Suprapubic skin (tissue), 4 donors: ENCODE results near the gene RUNX2. TPM values are rescaled to one million over a fixed set of nuclear protein-coding genes. Genes with fewer than 3 reads are reported as not detected.

Experiments used
- DNase-seq, 2 donors: peaks; one replicate each; pipeline ENCODE4 v3.0.0-alpha.2; 2019; ENCODE audit warnings: low spot score in 2 of 2
- H3K27ac ChIP-seq: fragments of 200-600 bp; sonication (generic); one replicate; pipeline ENCODE4 v1.5.1; 2019
- H3K27me3 ChIP-seq: fragments of 200-600 bp; sonication (generic); one replicate; pipeline ENCODE4 v1.5.1; 2019
- H3K36me3 ChIP-seq: fragments of 200-600 bp; sonication (generic); one replicate; pipeline ENCODE4 v1.5.1; 2019
- H3K4me1 ChIP-seq: fragments of 200-600 bp; sonication (generic); one replicate; pipeline ENCODE4 v1.5.1; 2019
- H3K4me3 ChIP-seq: fragments of 200-600 bp; sonication (generic); one replicate; pipeline ENCODE4 v1.5.1; 2019; ENCODE audit warnings: mild to moderate bottlenecking
- H3K9me3 ChIP-seq: fragments of 200-600 bp; sonication (generic); one replicate; pipeline ENCODE4 v1.5.1; 2019
- EP300 ChIP-seq: sonication (generic); formaldehyde crosslinking; IDR thresholded peaks from one replicate; pipeline ENCODE4 v1.6.1; 2017; ENCODE audit warnings: antibody characterized with exemption
- POLR2A ChIP-seq, 2 donors: fragments of 450-650 bp; IDR thresholded peaks; one replicate each; pipeline ENCODE4 v1.6.1; 2017; ENCODE audit warnings: antibody characterized with exemption in 2 of 2, mild to moderate bottlenecking in 2 of 2, moderate library complexity in 2 of 2
- POLR2AphosphoS5 ChIP-seq, 3 donors: sonication (generic); formaldehyde crosslinking; IDR thresholded peaks; one replicate each; pipeline ENCODE4 v1.6.1; 2017; ENCODE audit warnings: antibody characterized with exemption in 3 of 3
- WGBS: methylation state at CpG from one replicate; pipeline ENCODE4 v1.1.5; 2018; 5-methylcytosine and 5-hydroxymethylcytosine counted together
- total RNA-seq, 4 donors: library from RNA; depleted of rRNA; stranded (reverse); fragments of >200 nt; gene quantifications; one replicate each; pipeline ENCODE4 v1.1.0, GENCODE V29; 2016
- TF ChIP-seq, protein P1 (sequence below), 2 donors: fragments of 200-600 bp in 1 of 2; fragments of 450-650 bp in 1 of 2; sonication (generic) in 1 of 2; IDR thresholded peaks; one replicate each; pipeline ENCODE4 v1.5.1; 2016 to 2019; ENCODE audit warnings: antibody characterized with exemption in 2 of 2, mild to moderate bottlenecking in 1 of 2, moderate library complexity in 1 of 2

Gene RUNX2
- total RNA-seq, 4 donors from 2014 or later = 2.6 to 5.9 (median 3.1) TPM

DNA sequence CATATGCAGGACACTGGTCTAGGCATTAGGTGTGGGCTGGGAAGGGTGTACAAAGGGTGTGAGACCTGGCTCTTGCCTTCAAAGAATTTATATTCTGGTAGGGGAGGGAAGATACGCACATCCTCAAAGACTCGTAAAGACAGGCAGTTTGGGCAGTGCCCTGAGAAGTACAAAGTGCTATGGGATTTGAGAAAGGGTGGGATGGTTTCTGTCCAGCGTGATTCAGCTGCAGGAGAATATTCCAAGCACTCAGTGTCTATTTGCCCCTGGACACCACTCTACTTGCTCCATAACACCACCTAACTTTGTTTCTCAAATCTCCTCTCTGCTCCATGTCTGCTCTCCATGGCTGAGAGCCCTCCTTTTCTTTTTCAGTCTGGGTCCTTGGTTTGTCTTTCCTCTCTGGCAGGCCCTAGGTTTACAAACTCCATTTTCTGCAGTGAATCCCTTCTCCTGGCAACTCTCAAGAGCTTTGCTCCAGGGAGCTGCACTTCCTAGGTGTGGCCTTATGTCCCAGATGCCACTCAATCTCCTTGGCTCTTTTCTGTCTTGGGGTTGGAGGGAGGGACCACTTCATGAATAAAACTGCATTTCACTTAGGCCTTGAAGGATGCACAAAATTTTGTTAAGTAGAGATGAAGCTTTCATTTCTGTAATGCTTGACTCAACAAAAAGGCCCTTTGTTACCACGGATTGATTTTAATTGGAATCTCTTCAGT is 377.2 kb downstream of the RUNX2 start:
- Histone ChIP-seq H3K27me3 (no peaks in the 10 kb centered on the region), H3K36me3 (no peaks in the 10 kb centered on the region), H3K27ac (no peak overlapping the region), H3K4me1 (no peaks in the 10 kb centered on the region), H3K4me3 (no peak overlapping the region), H3K9me3 (no peaks in the 10 kb centered on the region)
- WGBS = 88% methylated on average over 4 of the region's 4 CpGs
- TF ChIP-seq POLR2A (IDR thresholded peaks at IDR 0.05) (no peak), POLR2AphosphoS5 (IDR thresholded peaks at IDR 0.05) (no peak), EP300 (no peak)
- DNase-seq = no peak

DNA sequence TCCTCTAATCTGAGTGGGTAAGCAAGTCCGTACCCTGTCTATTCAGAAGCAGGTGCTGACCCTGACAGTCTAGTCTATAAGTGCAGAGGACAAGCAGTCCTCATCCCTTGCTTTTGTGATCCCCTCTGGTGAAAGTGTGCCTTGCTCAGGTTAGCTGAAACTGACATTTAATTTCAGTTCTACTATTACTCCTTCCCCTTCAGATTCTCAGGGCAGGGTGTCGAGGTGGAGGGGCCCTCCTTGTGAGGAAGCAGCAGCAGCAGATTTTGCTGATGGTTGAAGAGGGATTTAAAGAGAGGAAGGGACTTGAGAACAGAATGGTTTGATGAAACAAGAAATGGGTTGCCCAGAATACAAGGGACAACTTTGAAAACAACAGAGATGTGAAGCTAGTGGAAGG is 378.2 kb downstream of the RUNX2 start:
- H3K4me1 ChIP-seq = no peaks in the 10 kb centered on the region
- no peaks in the 10 kb centered on the region for H3K27me3 ChIP-seq
- no peaks in the 10 kb centered on the region for H3K36me3 ChIP-seq
- no peak overlapping the region for H3K27ac ChIP-seq
- no peaks in the 10 kb centered on the region for H3K9me3 ChIP-seq
- 34% methylated on average over 2 of the region's 2 CpGs for WGBS
- TF ChIP-seq, protein P1, sequence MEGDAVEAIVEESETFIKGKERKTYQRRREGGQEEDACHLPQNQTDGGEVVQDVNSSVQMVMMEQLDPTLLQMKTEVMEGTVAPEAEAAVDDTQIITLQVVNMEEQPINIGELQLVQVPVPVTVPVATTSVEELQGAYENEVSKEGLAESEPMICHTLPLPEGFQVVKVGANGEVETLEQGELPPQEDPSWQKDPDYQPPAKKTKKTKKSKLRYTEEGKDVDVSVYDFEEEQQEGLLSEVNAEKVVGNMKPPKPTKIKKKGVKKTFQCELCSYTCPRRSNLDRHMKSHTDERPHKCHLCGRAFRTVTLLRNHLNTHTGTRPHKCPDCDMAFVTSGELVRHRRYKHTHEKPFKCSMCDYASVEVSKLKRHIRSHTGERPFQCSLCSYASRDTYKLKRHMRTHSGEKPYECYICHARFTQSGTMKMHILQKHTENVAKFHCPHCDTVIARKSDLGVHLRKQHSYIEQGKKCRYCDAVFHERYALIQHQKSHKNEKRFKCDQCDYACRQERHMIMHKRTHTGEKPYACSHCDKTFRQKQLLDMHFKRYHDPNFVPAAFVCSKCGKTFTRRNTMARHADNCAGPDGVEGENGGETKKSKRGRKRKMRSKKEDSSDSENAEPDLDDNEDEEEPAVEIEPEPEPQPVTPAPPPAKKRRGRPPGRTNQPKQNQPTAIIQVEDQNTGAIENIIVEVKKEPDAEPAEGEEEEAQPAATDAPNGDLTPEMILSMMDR (IDR thresholded peaks at IDR 0.05) = no peak
- TF ChIP-seq POLR2AphosphoS5 (IDR thresholded peaks at IDR 0.05) = no peak
- TF ChIP-seq EP300 = no peak
- TF ChIP-seq POLR2A (IDR thresholded peaks at IDR 0.05) = no peak
- H3K4me3 ChIP-seq = no peak overlapping the region
- no peak for DNase-seq

DNA sequence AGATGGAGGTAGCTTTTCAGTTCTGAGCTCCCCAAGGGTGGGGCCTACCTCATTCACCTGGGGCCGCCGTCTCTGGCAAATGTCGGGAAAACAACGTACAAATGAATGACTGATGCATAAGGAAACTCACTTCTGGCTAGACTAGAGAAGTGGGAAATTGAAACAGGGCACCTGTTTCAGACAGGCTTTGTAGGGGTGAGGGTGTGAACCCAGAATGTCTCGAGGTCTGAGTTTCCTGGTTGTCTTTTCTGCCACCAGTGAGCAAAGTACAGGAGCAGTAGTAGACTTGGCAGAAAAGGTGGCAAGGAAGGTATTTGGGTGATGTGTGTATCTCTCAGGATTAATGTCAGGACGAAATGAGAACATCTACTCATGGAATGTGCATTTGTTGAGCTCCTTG is 379.0 kb downstream of the RUNX2 start:
- TF ChIP-seq, protein P1 (IDR thresholded peaks at IDR 0.05) = no peak
- no peak for TF ChIP-seq EP300
- DNase-seq = no peak

DNA sequence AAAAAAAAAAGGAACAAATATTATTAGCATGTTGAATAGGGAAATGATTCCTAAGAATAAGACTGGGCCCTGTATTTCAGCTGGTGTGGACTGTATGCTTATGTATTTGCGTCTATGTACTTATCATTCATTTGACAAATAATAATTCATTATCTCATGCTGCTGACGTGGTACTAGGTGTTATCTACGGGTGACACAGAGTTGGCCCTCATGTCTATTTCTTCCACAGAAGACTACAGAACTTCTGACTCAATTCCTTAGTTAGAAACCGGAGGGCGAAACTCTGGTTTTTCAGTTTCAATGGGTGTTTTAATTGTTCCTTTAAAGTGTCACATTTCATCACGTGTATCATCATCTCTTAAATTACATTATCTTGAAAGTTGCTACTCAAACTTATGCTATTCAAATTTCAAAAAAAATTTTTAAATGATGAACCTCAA is 381.7 kb downstream of the RUNX2 start:
- Histone ChIP-seq H3K9me3 (no peaks in the 10 kb centered on the region), H3K27ac (no peak overlapping the region), H3K27me3 (no peaks in the 10 kb centered on the region), H3K4me3 (no peak overlapping the region), H3K36me3 (no peaks in the 10 kb centered on the region), H3K4me1 (peaks cover 7% of the 10 kb centered on the region)
- DNase-seq = no peak
- TF ChIP-seq POLR2AphosphoS5 (IDR thresholded peaks at IDR 0.05) = no peak
- TF ChIP-seq, protein P1 (IDR thresholded peaks at IDR 0.05) = no peak
- TF ChIP-seq EP300 = no peak
- TF ChIP-seq POLR2A (IDR thresholded peaks at IDR 0.05) = no peak
- WGBS = 86% methylated on average over 6 of the region's 6 CpGs

More for the DNA sequence above, 379.0 kb downstream of the RUNX2 start:
- 87% methylated on average over 6 of the region's 6 CpGs for WGBS
- H3K4me3 ChIP-seq = no peak overlapping the region
- no peaks in the 10 kb centered on the region for H3K9me3 ChIP-seq
- no peaks in the 10 kb centered on the region for H3K4me1 ChIP-seq
- no peak overlapping the region for H3K27ac ChIP-seq
- H3K36me3 ChIP-seq = no peaks in the 10 kb centered on the region
- H3K27me3 ChIP-seq = no peaks in the 10 kb centered on the region

DNA sequence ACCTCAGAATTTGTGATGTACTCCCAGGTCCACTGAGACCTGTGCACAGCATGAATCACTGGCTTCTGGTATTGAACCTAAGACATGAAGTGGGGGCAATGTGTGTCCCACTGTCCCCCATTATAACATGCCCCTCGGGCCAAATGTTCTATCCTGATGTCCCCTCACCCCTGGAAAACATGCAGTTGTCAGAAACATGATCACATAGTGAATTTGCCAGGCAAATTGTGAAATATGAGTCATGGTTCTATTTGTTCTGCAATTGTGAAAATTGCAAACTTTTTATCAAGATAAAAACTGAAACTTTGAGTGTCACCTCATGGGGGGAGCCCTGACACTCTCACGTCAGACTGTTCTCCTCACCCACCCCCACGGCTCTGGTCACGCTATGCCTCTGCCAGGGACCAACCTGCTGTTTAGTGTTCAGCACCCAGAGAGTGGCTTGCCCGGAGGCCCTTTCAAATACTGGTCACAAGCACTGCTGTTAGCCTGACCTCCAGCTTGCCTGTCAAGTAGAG is 382.2 kb downstream of the RUNX2 start:
- Histone ChIP-seq H3K36me3 (no peaks in the 10 kb centered on the region), H3K27ac (no peak overlapping the region), H3K4me1 (peaks cover 10% of the 10 kb centered on the region), H3K9me3 (no peaks in the 10 kb centered on the region), H3K4me3 (no peak overlapping the region), H3K27me3 (no peaks in the 10 kb centered on the region)
- no peak for DNase-seq
- 73% methylated on average over 5 of the region's 5 CpGs for WGBS
- TF ChIP-seq, protein P1 (IDR thresholded peaks at IDR 0.05) = no peak
- TF ChIP-seq POLR2AphosphoS5 (IDR thresholded peaks at IDR 0.05) (no peak), POLR2A (IDR thresholded peaks at IDR 0.05) (no peak), EP300 (no peak)
